Suprapubic skin (tissue), 4 donors: ENCODE results near the gene PLAAT2. TPM values are rescaled to one million over a fixed set of nuclear protein-coding genes. Genes with fewer than 3 reads are reported as not detected.

ENCODE experiments used
- DNase-seq, 2 donors: peaks; one replicate each; pipeline ENCODE4 v3.0.0-alpha.2; 2019; ENCODE audit warnings: low spot score in 2 of 2
- H3K27ac ChIP-seq: fragments of 200-600 bp; sonication (generic); one replicate; pipeline ENCODE4 v1.5.1; 2019
- H3K27me3 ChIP-seq: fragments of 200-600 bp; sonication (generic); one replicate; pipeline ENCODE4 v1.5.1; 2019
- H3K36me3 ChIP-seq: fragments of 200-600 bp; sonication (generic); one replicate; pipeline ENCODE4 v1.5.1; 2019
- H3K4me1 ChIP-seq: fragments of 200-600 bp; sonication (generic); one replicate; pipeline ENCODE4 v1.5.1; 2019
- H3K4me3 ChIP-seq: fragments of 200-600 bp; sonication (generic); one replicate; pipeline ENCODE4 v1.5.1; 2019; ENCODE audit warnings: mild to moderate bottlenecking
- H3K9me3 ChIP-seq: fragments of 200-600 bp; sonication (generic); one replicate; pipeline ENCODE4 v1.5.1; 2019
- CTCF ChIP-seq, 2 donors: fragments of 200-600 bp in 1 of 2; fragments of 450-650 bp in 1 of 2; sonication (generic) in 1 of 2; IDR thresholded peaks; one replicate each; pipeline ENCODE4 v1.5.1; 2016 to 2019; ENCODE audit warnings: antibody characterized with exemption in 2 of 2, mild to moderate bottlenecking in 1 of 2, moderate library complexity in 1 of 2
- EP300 ChIP-seq: sonication (generic); formaldehyde crosslinking; IDR thresholded peaks from one replicate; pipeline ENCODE4 v1.6.1; 2017; ENCODE audit warnings: antibody characterized with exemption
- POLR2A ChIP-seq, 2 donors: fragments of 450-650 bp; IDR thresholded peaks; one replicate each; pipeline ENCODE4 v1.6.1; 2017; ENCODE audit warnings: antibody characterized with exemption in 2 of 2, mild to moderate bottlenecking in 2 of 2, moderate library complexity in 2 of 2
- POLR2AphosphoS5 ChIP-seq, 3 donors: sonication (generic); formaldehyde crosslinking; IDR thresholded peaks; one replicate each; pipeline ENCODE4 v1.6.1; 2017; ENCODE audit warnings: antibody characterized with exemption in 3 of 3
- WGBS: methylation state at CpG from one replicate; pipeline ENCODE4 v1.1.5; 2018; 5-methylcytosine and 5-hydroxymethylcytosine counted together
- total RNA-seq, 4 donors: library from RNA; depleted of rRNA; stranded (reverse); fragments of >200 nt; gene quantifications; one replicate each; pipeline ENCODE4 v1.1.0, GENCODE V29; 2016

Gene PLAAT2
- total RNA-seq, 4 donors from 2014 or later = not detected

GRCh38 chr11:63517156-63517555 is 46.0 kb downstream of the PLAAT2 start:
- Histone ChIP-seq H3K27ac (no peak overlapping the region), H3K4me3 (no peak overlapping the region), H3K9me3 (no peaks in the 10 kb centered on the region), H3K36me3 (no peaks in the 10 kb centered on the region), H3K4me1 (no peaks in the 10 kb centered on the region), H3K27me3 (no peaks in the 10 kb centered on the region)
- TF ChIP-seq EP300 (no peak), POLR2AphosphoS5 (IDR thresholded peaks at IDR 0.05) (no peak), POLR2A (IDR thresholded peaks at IDR 0.05) (no peak), CTCF (IDR thresholded peaks at IDR 0.05) (no peak)
- 98% methylated on average over 5 of the region's 5 CpGs for WGBS
- DNase-seq = no peak

DNA sequence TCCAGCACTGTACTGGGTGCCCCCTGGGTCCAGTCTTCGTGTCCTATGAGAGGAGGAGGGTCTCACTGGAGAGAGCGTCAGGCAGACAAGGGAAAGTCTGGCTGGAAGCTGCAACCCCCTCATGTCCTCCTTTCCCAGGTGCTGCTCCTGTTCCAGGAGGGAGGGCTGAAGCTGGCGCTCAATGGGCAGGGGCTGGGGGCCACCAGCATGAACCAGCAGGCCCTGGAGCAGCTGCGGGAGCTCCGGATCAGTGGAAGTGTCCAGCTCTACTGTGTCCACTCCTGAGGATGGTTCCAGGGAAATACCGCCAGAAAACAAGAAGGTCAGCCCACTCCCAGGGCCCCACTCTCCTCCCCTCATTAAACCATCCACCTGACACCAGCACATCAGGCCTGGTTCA is 47.1 kb downstream of the PLAAT2 start:
- Histone ChIP-seq H3K36me3 (no peaks in the 10 kb centered on the region), H3K4me1 (peaks cover 4% of the 10 kb centered on the region), H3K4me3 (no peak overlapping the region), H3K27ac (no peak overlapping the region), H3K27me3 (no peaks in the 10 kb centered on the region), H3K9me3 (no peaks in the 10 kb centered on the region)
- DNase-seq = no peak
- 93% methylated on average over 6 of the region's 6 CpGs for WGBS
- no peak for TF ChIP-seq POLR2AphosphoS5 (IDR thresholded peaks at IDR 0.05)
- no peak for TF ChIP-seq POLR2A (IDR thresholded peaks at IDR 0.05)
- no peak for TF ChIP-seq EP300
- TF ChIP-seq CTCF (IDR thresholded peaks at IDR 0.05) = no peak

GRCh38 chr11:63512816-63513215 is 50.4 kb downstream of the PLAAT2 start:
- 93% methylated on average over 7 of the region's 7 CpGs for WGBS

GRCh38 chr11:63511048-63511748 is 52.0 kb downstream of the PLAAT2 start:
- Histone ChIP-seq H3K9me3 (no peaks in the 10 kb centered on the region), H3K36me3 (no peaks in the 10 kb centered on the region), H3K27ac (no peak overlapping the region), H3K4me1 (peaks cover 12% of the 10 kb centered on the region), H3K4me3 (no peak overlapping the region), H3K27me3 (no peaks in the 10 kb centered on the region)
- 88% methylated on average over 11 of the region's 11 CpGs for WGBS
- TF ChIP-seq POLR2A (IDR thresholded peaks at IDR 0.05) (no peak), CTCF (IDR thresholded peaks at IDR 0.05) (no peak), EP300 (no peak), POLR2AphosphoS5 (IDR thresholded peaks at IDR 0.05) (no peak)
- no peak for DNase-seq

More at GRCh38 chr11:63512816-63513215, 50.4 kb downstream of the PLAAT2 start:
- TF ChIP-seq POLR2A (IDR thresholded peaks at IDR 0.05) (no peak), EP300 (no peak)
- H3K4me1 ChIP-seq = peaks cover 12% of the 10 kb centered on the region
- DNase-seq = no peak
- no peaks in the 10 kb centered on the region for H3K27me3 ChIP-seq
- H3K36me3 ChIP-seq = no peaks in the 10 kb centered on the region
- no peak overlapping the region for H3K27ac ChIP-seq
- no peak overlapping the region for H3K4me3 ChIP-seq
- no peaks in the 10 kb centered on the region for H3K9me3 ChIP-seq

- DNase-seq = no peak
- Histone ChIP-seq H3K4me1 (peaks cover 12% of the 10 kb centered on the region), H3K27me3 (no peaks in the 10 kb centered on the region), H3K9me3 (no peaks in the 10 kb centered on the region), H3K36me3 (no peaks in the 10 kb centered on the region), H3K27ac (no peak overlapping the region), H3K4me3 (no peak overlapping the region)
- 67% methylated on average over 3 of the region's 7 CpGs for WGBS
- TF ChIP-seq EP300 (no peak), CTCF (IDR thresholded peaks at IDR 0.05) (no peak), POLR2AphosphoS5 (IDR thresholded peaks at IDR 0.05) (no peak), POLR2A (IDR thresholded peaks at IDR 0.05) (no peak)
Measured at GRCh38 chr11:63510360-63511047, 52.7 kb downstream of the PLAAT2 start.
